GM19455 (cell line): Measurements from ENCODE around the gene GPR146.

Source experiments
- ATAC-seq: cut with Tn5 transposase; IDR thresholded peaks from one replicate; pipeline ENCODE4 v1.9.1; 2021; ENCODE audit not compliant: unreplicated experiment

GPR146 gene

GRCh38 chr7:1041551-1042491 lies 2.5 kb upstream of the GPR146 start:
- ATAC-seq, result no peak

GRCh38 chr7:1042492-1042833 lies 1.9 kb upstream of the GPR146 start:
- ATAC-seq, result no peak

- no peak for ATAC-seq
These were observed 676 bp upstream of the GPR146 start for GRCh38 chr7:1043552-1044188.

GRCh38 chr7:1045069-1046063 lies 1.0 kb downstream of the GPR146 start:
- ATAC-seq, result no peak

- ATAC-seq, result no peak
These were observed 2.7 kb downstream of the GPR146 start for GRCh38 chr7:1046722-1047679.

GRCh38 chr7:1049006-1049741 lies 4.8 kb downstream of the GPR146 start:
- ATAC-seq, result no peak

GRCh38 chr7:1049801-1050200 lies 5.5 kb downstream of the GPR146 start:
- ATAC-seq, result no peak

GRCh38 chr7:1050254-1050906 lies 6.0 kb downstream of the GPR146 start:
- ATAC-seq, result no peak

- no peak for ATAC-seq
These were observed 6.8 kb downstream of the GPR146 start for GRCh38 chr7:1050956-1051690.

- no peak for ATAC-seq
These were observed 7.9 kb downstream of the GPR146 start for GRCh38 chr7:1052031-1052818.

GRCh38 chr7:1053002-1053411 lies 8.7 kb downstream of the GPR146 start:
- ATAC-seq, result no peak

- ATAC-seq, result no peak
These were observed 9.5 kb downstream of the GPR146 start for GRCh38 chr7:1053816-1054370.

- ATAC-seq, result no peak
These were observed 10.1 kb downstream of the GPR146 start for GRCh38 chr7:1054438-1054837.

GRCh38 chr7:1054861-1055450 lies 10.6 kb downstream of the GPR146 start:
- no peak for ATAC-seq

- no peak for ATAC-seq
These were observed 11.2 kb downstream of the GPR146 start for GRCh38 chr7:1055491-1055955.

GRCh38 chr7:1055956-1056784 lies 11.8 kb downstream of the GPR146 start:
- ATAC-seq, result no peak
